Thyroid gland (tissue), 4 donors: Measurements from ENCODE around the gene GRK6.

Source experiments
- CTCF ChIP-seq, 6 experiments: fragments of 200-600 bp in 3 of 6; fragments of 450-650 bp in 3 of 6; sonication (generic) in 3 of 6; IDR thresholded peaks; one replicate each; pipeline ENCODE4 v1.5.1; 2016 to 2019; ENCODE audit warnings: antibody characterized with exemption in 6 of 6, mild to moderate bottlenecking in 2 of 6, inconsistent platforms in 1 of 6, moderate library complexity in 1 of 6
- POLR2A ChIP-seq, 2 donors: fragments of 450-650 bp; IDR thresholded peaks; one replicate each; pipeline ENCODE4 v1.6.1; 2017; ENCODE audit warnings: antibody characterized with exemption in 2 of 2, mild to moderate bottlenecking in 2 of 2, moderate library complexity in 1 of 2

DNA sequence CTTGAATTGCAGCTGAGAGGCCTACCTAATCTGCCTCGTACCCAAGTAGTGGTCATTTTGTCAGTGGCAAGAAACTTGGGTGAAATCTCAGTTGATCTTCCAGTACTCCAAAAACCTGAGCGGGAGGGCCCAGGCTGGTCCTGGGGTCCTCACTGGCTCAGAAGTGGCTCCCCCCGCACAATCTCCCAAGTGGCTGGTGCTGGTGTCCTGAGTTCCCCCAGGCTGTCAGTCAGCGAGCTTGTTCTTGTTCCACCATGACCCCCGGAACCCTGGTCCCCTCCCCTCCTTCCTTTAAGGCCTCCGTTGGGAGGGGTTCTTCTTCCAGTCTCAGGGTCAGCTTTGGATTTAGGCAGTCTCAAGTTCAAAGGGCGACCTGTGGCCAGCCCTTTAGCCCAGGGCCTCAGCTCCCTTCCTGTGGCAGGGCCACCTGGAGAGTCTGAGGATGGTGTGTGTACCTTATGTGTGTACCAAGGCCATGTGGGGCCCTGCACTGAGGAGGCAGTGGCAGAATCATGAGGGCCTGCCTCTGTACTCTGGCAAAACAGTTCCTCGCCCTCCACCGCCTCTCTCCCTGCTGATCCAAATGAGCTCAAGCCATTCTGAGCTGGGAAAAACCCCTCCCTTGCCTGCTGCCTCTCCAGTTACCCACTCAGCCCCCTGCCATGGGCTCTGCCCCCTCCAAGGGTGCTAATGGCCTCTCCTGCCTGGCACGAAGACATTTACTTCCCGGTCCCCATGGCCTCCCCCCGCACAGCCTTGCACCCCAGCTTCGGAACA lies 51.4 kb downstream of the GRK6 start:
- TF ChIP-seq POLR2A (IDR thresholded peaks at IDR 0.05) (no peak), CTCF (IDR thresholded peaks at IDR 0.05) (no peak)
